Neuronal stem cell (in vitro differentiated cells): ENCODE measurements around the gene ADAM19.

Experiments used
- DNase-seq: peaks from one replicate; pipeline ENCODE4 v3.0.0-alpha.2; 2013; ENCODE audit warnings: low spot score
- H2AFZ ChIP-seq: one replicate; pipeline ENCODE4 v1.6.1; 2013; ENCODE audit warnings: mild to moderate bottlenecking, low read length, inconsistent platforms
- H2AK5ac ChIP-seq: 2 replicates; pipeline ENCODE4 v1.6.1; 2013; ENCODE audit warnings: low read depth, mild to moderate bottlenecking, inconsistent platforms, low read length, moderate library complexity, mixed read lengths
- H2BK120ac ChIP-seq: 2 replicates; pipeline ENCODE4 v1.6.1; 2013; ENCODE audit warnings: low read depth, mild to moderate bottlenecking, inconsistent platforms, low read length, moderate library complexity, mixed read lengths
- H2BK12ac ChIP-seq: one replicate; pipeline ENCODE4 v1.6.1; 2013; ENCODE audit warnings: low read length, inconsistent platforms
- H2BK15ac ChIP-seq: 2 replicates; pipeline ENCODE4 v1.6.1; 2013; ENCODE audit warnings: mild to moderate bottlenecking, low read length, inconsistent platforms, mixed read lengths
- H2BK5ac ChIP-seq: one replicate; pipeline ENCODE4 v1.6.1; 2013; ENCODE audit warnings: inconsistent platforms, mild to moderate bottlenecking, low read length, moderate library complexity
- H3K14ac ChIP-seq: one replicate; pipeline ENCODE4 v1.6.1; 2013; ENCODE audit warnings: low read length, inconsistent platforms
- H3K18ac ChIP-seq: 2 replicates; pipeline ENCODE4 v1.6.1; 2013; ENCODE audit warnings: low read length, inconsistent platforms
- H3K23ac ChIP-seq: 2 replicates; pipeline ENCODE4 v1.6.1; 2013; ENCODE audit warnings: low read depth, mild to moderate bottlenecking, mixed read lengths, low read length, inconsistent platforms; ENCODE audit not compliant: poor library complexity
- H3K27ac ChIP-seq: replicated peaks from 3 replicates; pipeline ENCODE4 v1.5.1; 2013; ENCODE audit warnings: low read length, inconsistent platforms
- H3K27me3 ChIP-seq, 3 experiments: 2 replicates each; pipeline ENCODE4 v1.6.1; 2013; ENCODE audit warnings: low read length in 3 of 3, mild to moderate bottlenecking in 2 of 3, inconsistent platforms in 1 of 3, low read depth in 1 of 3, mixed read lengths in 1 of 3, moderate library complexity in 1 of 3; ENCODE audit not compliant: control insufficient read depth in 3 of 3, insufficient read depth in 3 of 3
- H3K36me3 ChIP-seq, 2 donors: replicated peaks in 1 of 2; 2 replicates each; pipeline ENCODE4 v1.6.1; 2013; ENCODE audit warnings: low read length in 2 of 2; ENCODE audit not compliant: control insufficient read depth in 2 of 2, insufficient read depth in 2 of 2
- H3K4ac ChIP-seq: 2 replicates; pipeline ENCODE4 v1.6.1; 2013; ENCODE audit warnings: inconsistent platforms, mild to moderate bottlenecking, low read length, moderate library complexity
- H3K4me1 ChIP-seq, 2 donors: 1 replicate in 1 of 2; 2 replicates in 1 of 2; pipeline ENCODE4 v1.6.1; 2013; ENCODE audit warnings: low read length in 2 of 2, low read depth in 1 of 2; ENCODE audit not compliant: control insufficient read depth in 2 of 2, insufficient read depth in 1 of 2
- H3K4me2 ChIP-seq: one replicate; pipeline ENCODE4 v1.6.1; 2013; ENCODE audit warnings: mild to moderate bottlenecking, low read length, inconsistent platforms; ENCODE audit not compliant: insufficient read depth, poor library complexity, severe bottlenecking
- H3K4me3 ChIP-seq, 2 donors: 2 replicates each; pipeline ENCODE4 v1.5.1; 2013; ENCODE audit warnings: low read length in 2 of 2, mild to moderate bottlenecking in 2 of 2, inconsistent platforms in 1 of 2, moderate library complexity in 1 of 2
- H3K79me1 ChIP-seq: one replicate; pipeline ENCODE4 v1.6.1; 2013; ENCODE audit warnings: low read depth, mild to moderate bottlenecking, inconsistent platforms, low read length, moderate library complexity
- H3K9ac ChIP-seq: one replicate; pipeline ENCODE4 v1.6.1; 2013; ENCODE audit warnings: mild to moderate bottlenecking, low read depth, low read length, inconsistent platforms; ENCODE audit not compliant: poor library complexity
- H3K9me3 ChIP-seq, 2 donors: replicated peaks in 1 of 2; 2 replicates each; pipeline versions ENCODE3 to v1.6.1; 2013; ENCODE audit warnings: low read length in 2 of 2, mild to moderate bottlenecking in 2 of 2, inconsistent platforms in 1 of 2, low read depth in 1 of 2, mixed read lengths in 1 of 2, moderate library complexity in 1 of 2; ENCODE audit not compliant: control insufficient read depth in 2 of 2, insufficient read depth in 1 of 2
- H4K8ac ChIP-seq: one replicate; pipeline ENCODE4 v1.6.1; 2013; ENCODE audit warnings: low read depth, mild to moderate bottlenecking, inconsistent platforms, low read length, moderate library complexity
- H4K91ac ChIP-seq: one replicate; pipeline ENCODE4 v1.6.1; 2013; ENCODE audit warnings: low read length, low read depth, mild to moderate bottlenecking, inconsistent platforms; ENCODE audit not compliant: poor library complexity
- WGBS, 2 donors: extraction: QIAGEN DNeasy Blood & Tissue Kit; methylation state at CpG; one replicate each; pipeline ENCODE4 v1.1.7; 2013; ENCODE audit warnings: missing lambda C conversion rate in 2 of 2, mixed read lengths in 1 of 2; ENCODE audit not compliant: insufficient read length in 2 of 2, insufficient replicate concordance in 1 of 2; ENCODE audit errors: extremely low coverage in 2 of 2; 5-methylcytosine and 5-hydroxymethylcytosine counted together

The ADAM19 gene

GRCh38 chr5:157479612-157480510 lies 95.7 kb downstream of the ADAM19 start:
- Histone ChIP-seq H2AK5ac (no peak overlapping the region), H3K27me3 (no peaks in the 10 kb centered on the region), H3K4me3 (no peak overlapping the region), H3K4ac (no peak overlapping the region), H3K36me3 (peaks cover 4 to 11% of the 10 kb centered on the region in 2 donors), H2BK12ac (no peak overlapping the region), H3K4me1 (peaks cover 0 to 2% of the 10 kb centered on the region in 2 donors), H3K9me3 (peaks cover 0 to 2% of the 10 kb centered on the region in 2 donors), H3K9ac (no peak overlapping the region), H4K8ac (no peak overlapping the region), H4K91ac (no peak overlapping the region), H3K23ac (no peak overlapping the region), H2AFZ (no peak overlapping the region), H3K18ac (no peak overlapping the region), H3K27ac (no peak overlapping the region), H2BK15ac (no peak overlapping the region), H3K14ac (no peak overlapping the region), H2BK120ac (no peak overlapping the region), H2BK5ac (no peak overlapping the region), H3K4me2 (no peak overlapping the region), H3K79me1 (no peaks in the 10 kb centered on the region)
- WGBS, 2 donors: no CpG with 5 or more reads among the region's 15 CpGs
- no peak for DNase-seq

- Histone ChIP-seq H2BK120ac (no peak overlapping the region), H2BK5ac (no peak overlapping the region), H3K4ac (no peak overlapping the region), H3K4me3 (no peak overlapping the region), H3K4me1 (peaks cover 0 to 2% of the 10 kb centered on the region in 2 donors), H3K79me1 (no peaks in the 10 kb centered on the region), H2AK5ac (no peak overlapping the region), H3K14ac (no peak overlapping the region), H2BK12ac (no peak overlapping the region), H3K27me3 (no peaks in the 10 kb centered on the region), H3K9me3 (peaks cover 0 to 2% of the 10 kb centered on the region in 2 donors), H3K36me3 (peaks cover 4 to 8% of the 10 kb centered on the region in 2 donors), H2AFZ (no peak overlapping the region), H2BK15ac (no peak overlapping the region), H3K18ac (no peak overlapping the region), H3K9ac (no peak overlapping the region), H4K8ac (no peak overlapping the region), H3K4me2 (no peak overlapping the region), H4K91ac (no peak overlapping the region), H3K23ac (no peak overlapping the region), H3K27ac (no peak overlapping the region)
- WGBS, 2 donors: no CpG with 5 or more reads among the region's 4 CpGs
- DNase-seq: no peak
These were observed 96.4 kb downstream of the ADAM19 start for GRCh38 chr5:157479166-157479565.

GRCh38 chr5:157478726-157479125 lies 96.8 kb downstream of the ADAM19 start:
- no peak overlapping the region for H2BK12ac ChIP-seq
- H3K9ac ChIP-seq: no peak overlapping the region
- no peak overlapping the region for H3K14ac ChIP-seq
- peaks cover 0 to 2% of the 10 kb centered on the region in 2 donors for H3K9me3 ChIP-seq
- H3K23ac ChIP-seq: no peak overlapping the region
- H3K4me1 ChIP-seq: peaks cover 0 to 2% of the 10 kb centered on the region in 2 donors
- H3K4ac ChIP-seq: no peak overlapping the region
- no peak overlapping the region for H2AFZ ChIP-seq
- peaks cover 4 to 8% of the 10 kb centered on the region in 2 donors for H3K36me3 ChIP-seq
- no peak overlapping the region for H2BK15ac ChIP-seq
- WGBS, 2 donors: no CpG with 5 or more reads among the region's 2 CpGs
- no peak overlapping the region for H2BK5ac ChIP-seq
- H3K27ac ChIP-seq: no peak overlapping the region
- H4K8ac ChIP-seq: no peak overlapping the region
- no peak overlapping the region for H3K4me2 ChIP-seq
- DNase-seq: no peak
- no peaks in the 10 kb centered on the region for H3K27me3 ChIP-seq
- H3K4me3 ChIP-seq: no peak overlapping the region
- H3K18ac ChIP-seq: no peak overlapping the region
- no peak overlapping the region for H4K91ac ChIP-seq
- H2BK120ac ChIP-seq: no peak overlapping the region
- no peak overlapping the region for H2AK5ac ChIP-seq
- no peaks in the 10 kb centered on the region for H3K79me1 ChIP-seq

GRCh38 chr5:157477814-157478494 lies 97.6 kb downstream of the ADAM19 start:
- Histone ChIP-seq H3K23ac (no peak overlapping the region), H4K8ac (no peak overlapping the region), H2AK5ac (no peak overlapping the region), H4K91ac (no peak overlapping the region), H3K27ac (no peak overlapping the region), H3K79me1 (no peaks in the 10 kb centered on the region), H3K27me3 (no peaks in the 10 kb centered on the region), H3K18ac (no peak overlapping the region), H3K9ac (no peak overlapping the region), H2BK5ac (no peak overlapping the region), H3K4me2 (no peak overlapping the region), H3K4me3 (no peak overlapping the region), H3K4me1 (peaks cover 0 to 2% of the 10 kb centered on the region in 2 donors), H3K36me3 (peaks cover 4 to 8% of the 10 kb centered on the region in 2 donors), H3K14ac (no peak overlapping the region), H3K4ac (no peak overlapping the region), H2AFZ (no peak overlapping the region), H2BK12ac (no peak overlapping the region), H2BK120ac (no peak overlapping the region), H3K9me3 (peaks cover 0 to 2% of the 10 kb centered on the region in 2 donors), H2BK15ac (no peak overlapping the region)
- no CpG with 5 or more reads among the region's 5 CpGs for WGBS, 2 donors
- DNase-seq: no peak
